Activated CD4-positive, alpha-beta T cell treated with anti-CD3 and anti-CD28 coated beads, Interleukin-2, amount 50 U/mL, for 16 hours (primary cell): ENCODE measurements around the gene ATP5MK.
"Not testable (repeated sequence)": the region's sequence is repeated elsewhere in the genome, so short reads cannot be mapped to it uniquely, and the experiment has no call there.

ENCODE experiments used
- DNase-seq: peaks from one replicate; pipeline ENCODE4 v3.0.0-alpha.2; 2020

The ATP5MK gene, protein sequence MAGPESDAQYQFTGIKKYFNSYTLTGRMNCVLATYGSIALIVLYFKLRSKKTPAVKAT

DNA sequence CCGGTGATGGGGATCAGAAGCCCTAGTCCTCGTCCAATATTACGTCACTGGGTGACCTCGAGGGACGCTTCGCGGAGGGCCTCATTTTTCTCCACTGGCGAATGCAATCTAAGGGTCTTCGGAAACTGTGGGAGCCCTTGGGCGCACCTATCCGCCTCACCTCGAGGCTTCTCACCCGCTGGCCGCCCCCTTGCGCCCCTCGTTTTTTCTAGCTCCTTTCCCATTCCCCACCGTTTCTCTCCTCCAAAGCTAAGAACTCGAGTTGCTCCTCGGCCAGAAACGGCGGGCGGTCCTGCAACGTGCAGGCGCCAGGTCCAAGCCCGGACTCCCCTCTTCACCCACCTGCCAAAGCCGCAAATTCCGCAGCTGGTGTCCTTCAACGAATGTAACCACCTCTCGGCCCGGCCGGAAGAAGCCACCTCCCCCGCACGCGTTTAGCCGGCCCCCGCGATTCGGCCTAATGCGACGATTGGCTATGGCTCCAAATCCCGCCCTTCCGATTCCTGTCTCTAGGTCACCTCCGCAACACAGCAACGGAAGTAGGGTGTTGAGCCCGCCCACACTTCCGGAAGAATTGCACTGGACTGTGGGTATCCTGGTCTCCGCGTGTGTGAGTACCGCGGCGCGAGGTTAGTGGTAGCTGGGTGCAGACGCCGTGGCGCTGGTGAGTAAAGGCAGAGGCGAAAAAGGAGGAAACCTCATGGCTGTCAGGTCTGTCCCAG lies at the start of gene ATP5MK, which contains the start of gene PDCD11:
Gene ATP5MK (minus strand): TSS at position 409 of the 722 bp plus-strand sequence. CDS start 4,018 bp downstream, outside the sequence.
Gene PDCD11 (plus strand): TSS at position 560 of the 722 bp plus-strand sequence. CDS start 1,801 bp downstream, outside the sequence.
- peak; percentile 99 for DNase-seq

DNA sequence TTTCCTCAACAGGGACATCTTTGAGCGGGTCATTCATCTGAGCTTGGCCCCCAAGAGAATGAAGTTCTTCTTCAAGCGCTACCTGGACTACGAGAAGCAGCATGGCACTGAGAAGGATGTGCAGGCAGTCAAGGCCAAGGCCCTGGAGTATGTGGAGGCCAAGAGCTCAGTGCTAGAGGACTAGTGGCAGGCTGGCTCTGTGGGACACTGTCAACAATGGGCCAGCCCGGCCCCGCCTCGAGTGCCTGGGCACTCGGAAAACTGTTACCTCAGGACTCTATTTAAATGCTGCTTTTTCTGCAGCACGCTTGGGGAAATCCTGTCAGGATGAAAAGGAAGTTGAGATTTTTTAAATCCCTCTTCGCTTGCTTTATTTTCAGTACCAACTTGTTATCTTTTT lies 49.1 kb upstream of the ATP5MK start:
- no peak for DNase-seq

DNA sequence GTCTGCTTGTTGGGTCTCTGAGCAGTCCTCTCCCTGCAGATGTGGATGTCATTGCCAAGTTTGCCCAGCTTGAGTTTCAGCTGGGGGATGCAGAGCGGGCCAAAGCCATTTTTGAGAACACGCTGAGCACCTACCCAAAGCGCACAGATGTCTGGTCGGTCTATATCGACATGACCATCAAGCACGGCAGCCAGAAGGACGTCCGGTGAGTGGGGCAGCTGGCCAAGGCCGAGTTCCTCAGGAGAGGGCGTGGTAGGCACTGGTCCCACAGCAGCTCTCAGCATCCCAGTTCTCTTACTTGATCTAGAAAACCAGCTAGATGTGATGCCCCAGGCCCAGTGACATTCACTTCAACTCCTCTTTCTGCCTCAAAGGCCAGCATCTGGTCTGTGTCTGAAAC lies 48.2 kb upstream of the ATP5MK start:
- no peak for DNase-seq

DNA sequence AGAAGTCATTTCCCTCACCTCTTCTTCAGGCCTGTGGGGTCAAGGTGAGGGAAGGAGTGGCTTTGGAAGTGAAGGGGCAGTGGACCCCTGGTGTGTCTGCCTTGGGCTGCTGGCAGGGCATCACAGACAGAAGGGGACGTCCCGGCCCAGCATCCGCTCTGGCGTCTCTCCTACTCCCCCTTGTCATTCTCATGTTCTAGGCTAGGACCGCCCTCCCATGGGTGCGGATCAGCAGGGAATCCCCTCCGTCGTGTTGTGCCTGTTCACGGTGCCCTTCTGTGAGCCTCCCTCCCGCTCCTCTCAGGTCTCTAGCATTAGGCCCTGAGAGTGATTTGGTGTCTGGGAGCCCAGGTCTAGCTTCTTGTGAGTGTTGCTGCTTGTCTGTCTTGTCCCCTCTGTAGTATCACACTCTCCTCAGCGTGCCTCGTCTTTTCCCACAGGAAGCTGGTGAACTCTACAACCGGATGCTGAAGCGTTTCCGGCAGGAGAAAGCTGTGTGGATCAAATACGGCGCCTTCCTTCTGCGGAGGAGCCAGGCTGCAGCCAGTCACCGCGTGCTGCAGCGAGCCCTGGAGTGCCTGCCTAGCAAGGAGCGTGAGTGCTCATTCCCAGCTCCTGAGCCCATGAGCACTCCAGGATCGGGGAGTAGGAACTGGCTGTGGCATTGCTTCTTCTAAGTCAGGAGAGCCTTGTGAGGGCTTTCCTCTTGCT lies 47.4 kb upstream of the ATP5MK start:
- no peak for DNase-seq

DNA sequence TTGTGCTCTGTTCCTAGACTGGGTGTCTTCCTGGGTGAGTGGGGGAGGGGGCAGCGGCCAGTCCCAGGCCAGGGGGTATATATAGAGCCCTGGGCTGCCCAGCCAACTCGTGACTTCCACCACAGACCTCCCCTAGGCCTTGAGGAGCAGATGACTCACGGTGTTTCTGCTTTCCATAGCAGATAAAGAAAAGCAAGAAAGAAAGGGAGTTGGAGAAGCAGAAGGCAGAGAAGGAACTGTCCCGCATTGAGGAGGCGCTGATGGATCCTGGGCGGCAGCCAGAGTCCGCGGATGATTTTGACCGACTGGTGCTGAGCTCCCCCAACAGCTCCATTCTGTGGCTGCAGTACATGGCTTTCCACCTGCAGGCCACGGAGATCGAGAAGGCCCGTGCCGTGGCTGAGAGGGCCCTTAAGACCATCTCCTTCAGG lies 45.8 kb upstream of the ATP5MK start:
- no peak for DNase-seq

DNA sequence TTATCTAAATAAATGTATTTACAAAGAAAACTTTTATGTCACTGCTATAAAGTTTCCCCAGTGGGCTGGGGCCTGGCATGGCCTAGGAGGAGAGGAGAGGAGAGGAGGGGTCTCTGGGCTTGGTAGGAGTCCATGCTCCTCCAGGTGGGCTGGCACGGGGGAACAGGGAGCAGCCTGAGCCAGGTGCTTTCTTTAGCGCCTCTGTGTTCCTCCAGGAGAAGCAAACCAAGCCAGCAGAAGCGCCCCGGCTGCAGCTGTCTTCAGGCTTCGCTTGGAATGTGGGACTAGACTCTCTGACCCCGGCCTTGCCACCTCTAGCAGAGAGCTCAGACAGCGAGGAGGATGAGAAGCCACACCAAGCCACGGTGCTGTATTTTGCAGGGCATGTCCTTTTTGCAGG lies 45.3 kb upstream of the ATP5MK start:
- DNase-seq, result no peak

DNA sequence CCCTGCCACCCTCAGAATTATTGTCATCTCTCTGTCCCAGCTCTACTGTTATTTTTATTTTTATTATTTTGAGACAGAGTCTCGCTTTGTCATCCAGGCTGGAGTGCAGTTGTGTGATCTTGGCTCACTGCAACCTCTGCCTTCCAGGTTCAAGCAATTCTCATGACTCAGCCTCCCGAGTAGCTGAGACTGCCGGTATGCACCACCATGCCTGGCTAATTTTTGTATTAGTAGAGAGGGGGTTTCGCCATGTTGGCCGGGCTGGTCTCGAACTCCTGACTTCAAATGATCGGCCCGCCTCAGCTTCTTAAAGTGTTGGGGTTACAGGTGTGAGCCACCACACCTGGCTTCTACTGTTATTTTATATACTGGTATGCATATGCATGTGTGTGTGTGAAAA lies 44.9 kb upstream of the ATP5MK start:
- DNase-seq, result no peak

DNA sequence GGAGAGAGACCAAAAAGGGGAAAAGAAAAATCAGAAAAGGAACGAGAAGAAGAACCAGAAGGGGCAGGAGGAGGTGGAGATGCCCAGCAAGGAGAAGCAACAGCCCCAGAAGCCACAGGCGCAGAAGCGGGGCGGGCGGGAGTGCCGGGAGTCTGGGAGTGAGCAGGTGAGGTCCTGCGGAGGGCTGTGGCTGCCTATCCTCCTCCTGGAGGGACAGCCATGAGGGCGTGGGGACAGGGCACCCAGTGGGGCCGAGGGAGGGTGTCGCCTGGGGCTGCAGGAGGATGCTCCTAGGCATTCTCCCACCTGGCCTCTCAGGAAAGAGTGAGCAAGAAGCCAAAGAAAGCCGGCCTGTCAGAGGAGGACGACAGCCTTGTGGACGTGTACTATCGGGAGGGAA lies 44.1 kb upstream of the ATP5MK start:
- DNase-seq, result no peak

DNA sequence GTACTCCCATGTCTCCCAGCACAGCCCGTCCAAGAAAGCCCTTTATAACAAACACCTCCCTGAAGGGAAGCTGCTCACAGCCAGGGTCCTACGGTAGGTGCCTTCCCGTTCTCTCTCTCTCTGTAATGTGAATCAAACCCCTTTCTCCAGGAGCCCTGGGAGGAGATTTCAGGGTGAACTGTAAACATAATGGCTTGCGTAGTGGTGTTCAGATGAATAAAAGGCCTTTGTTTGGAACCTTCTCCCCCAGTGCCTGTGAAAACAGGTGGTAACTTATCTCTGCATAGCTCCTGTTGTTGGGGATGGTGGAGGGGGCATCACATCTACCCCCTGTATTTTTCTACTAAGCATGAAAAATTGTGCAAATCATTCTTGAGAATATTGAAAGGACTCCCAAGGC lies 43.5 kb upstream of the ATP5MK start:
- no peak for DNase-seq

DNA sequence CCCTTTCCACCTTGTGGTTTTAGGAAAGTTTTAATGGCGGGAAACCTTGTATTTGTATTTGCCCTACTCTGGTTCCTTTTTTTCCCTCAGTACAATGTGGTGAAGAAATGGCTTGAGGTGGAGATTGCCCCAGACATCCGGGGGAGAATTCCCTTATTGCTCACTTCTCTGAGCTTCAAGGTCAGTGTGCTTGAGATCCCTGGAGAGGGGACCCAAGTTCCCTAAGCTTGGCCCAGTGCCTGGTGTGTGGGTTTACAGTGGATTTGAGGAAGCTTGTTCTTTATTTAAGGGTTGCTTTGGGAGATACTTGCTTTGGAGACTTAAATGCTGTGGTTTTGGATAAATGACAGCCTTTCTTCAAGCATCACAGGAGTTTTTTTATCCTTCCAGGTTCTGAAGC lies 37.6 kb upstream of the ATP5MK start:
- no peak for DNase-seq

DNA sequence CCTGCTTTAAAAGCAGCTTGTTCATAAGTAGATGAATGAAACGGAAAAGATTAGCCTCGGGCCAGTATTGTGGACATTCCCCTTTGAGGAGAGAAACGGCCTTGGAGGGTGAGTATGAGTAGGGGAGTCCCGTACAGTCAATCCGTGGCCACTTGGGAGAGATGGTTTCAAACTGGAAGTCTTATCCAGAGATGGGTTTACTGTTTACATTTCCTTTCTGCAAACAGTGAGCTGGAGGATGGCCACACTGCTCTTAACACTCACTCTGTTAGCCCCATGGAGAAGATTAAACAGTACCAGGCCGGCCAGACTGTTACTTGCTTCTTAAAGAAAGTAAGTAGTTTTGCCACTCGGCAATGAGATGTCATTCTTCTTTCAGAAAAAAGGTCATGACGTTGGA lies 35.6 kb upstream of the ATP5MK start:
- no peak for DNase-seq

DNA sequence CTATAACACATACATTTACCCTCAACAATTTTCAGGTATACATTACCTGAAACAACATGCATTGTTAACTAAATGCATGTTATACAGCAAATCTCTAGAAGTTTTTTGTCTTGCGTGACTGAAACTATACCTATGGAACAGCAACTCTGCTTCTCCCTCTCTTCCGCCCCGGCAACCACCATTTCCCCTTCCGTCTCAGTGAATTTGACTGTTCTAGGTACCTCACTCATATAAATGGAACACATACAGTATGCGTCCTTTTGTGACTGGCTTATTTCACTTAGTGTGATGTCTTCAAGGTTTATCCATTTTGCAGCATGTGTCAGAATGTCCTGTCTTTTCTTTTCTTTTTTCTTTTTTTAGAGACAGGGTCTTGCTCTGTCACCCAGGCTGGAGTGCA lies 33.4 kb upstream of the ATP5MK start:
- peak; percentile 45 for DNase-seq

DNA sequence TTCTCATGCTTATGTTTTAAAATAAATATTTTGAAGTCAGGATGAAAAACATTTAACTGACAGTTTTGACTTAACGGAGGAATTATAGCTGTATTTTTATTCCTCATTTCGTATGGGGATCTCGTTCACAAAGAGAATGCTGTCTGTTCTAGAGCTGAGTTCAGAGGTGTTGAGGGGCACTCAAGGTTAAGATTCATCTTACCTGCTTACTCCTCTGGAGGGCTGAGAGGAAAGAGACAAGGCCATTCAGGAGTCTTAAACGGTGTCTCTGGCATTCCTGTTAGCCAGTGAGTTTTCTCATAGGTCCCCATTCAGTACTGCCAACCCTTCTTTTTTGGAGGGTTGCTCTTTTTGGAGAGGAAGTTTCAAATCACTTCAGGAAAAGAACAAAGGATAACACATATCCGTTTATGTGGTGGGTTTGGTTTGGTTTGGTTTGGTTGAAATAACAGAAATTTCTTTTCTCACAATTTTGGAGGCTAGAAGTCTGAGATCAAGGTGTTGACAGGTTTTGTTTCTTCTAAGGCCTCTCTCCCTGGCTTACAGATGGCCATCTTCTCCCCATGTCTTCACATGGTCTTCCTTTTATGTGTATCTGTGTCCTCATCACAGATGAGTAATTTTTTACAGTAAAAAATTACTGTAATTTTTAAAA lies 32.8 kb upstream of the ATP5MK start:
- DNase-seq, result no peak

DNA sequence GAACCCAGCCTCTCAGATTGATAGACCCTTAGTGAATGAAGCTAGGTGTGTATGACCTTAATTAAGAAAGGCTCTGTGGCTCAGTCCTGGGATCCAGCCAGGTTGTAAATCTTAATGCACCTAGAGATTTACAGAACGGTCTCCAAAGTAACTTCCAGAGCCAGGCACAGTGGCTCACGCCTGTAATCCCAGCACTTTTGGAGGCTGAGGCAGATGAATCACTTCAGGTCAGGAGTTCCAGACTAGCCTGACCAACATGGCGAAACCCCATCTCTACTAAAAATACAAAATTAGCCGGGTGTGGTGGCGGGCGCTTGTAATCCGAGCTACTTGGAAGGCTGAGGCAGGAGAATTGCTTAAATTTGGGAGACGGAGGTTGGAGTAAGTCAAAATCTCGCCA lies 31.6 kb upstream of the ATP5MK start:
- DNase-seq, result no peak

DNA sequence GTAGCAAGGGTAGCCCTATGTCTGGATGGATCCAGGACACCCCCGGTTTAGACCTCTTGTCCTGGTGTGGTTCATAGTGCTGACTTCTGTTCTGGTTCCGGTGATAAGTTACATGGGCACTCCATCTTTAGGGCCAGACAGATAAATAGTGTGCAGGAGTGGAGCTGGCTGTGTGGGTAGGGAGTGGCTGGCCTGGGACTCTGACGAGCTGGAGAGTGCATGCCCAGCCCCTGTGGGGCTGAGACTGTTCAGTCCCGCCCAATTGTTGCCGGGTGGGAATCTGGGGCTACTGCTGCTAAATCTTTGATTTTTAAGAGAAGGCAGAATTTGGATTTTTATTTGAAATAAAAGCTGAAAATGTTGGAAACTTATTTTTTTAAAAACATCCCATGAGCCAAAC lies 27.5 kb upstream of the ATP5MK start:
- DNase-seq, result no peak

DNA sequence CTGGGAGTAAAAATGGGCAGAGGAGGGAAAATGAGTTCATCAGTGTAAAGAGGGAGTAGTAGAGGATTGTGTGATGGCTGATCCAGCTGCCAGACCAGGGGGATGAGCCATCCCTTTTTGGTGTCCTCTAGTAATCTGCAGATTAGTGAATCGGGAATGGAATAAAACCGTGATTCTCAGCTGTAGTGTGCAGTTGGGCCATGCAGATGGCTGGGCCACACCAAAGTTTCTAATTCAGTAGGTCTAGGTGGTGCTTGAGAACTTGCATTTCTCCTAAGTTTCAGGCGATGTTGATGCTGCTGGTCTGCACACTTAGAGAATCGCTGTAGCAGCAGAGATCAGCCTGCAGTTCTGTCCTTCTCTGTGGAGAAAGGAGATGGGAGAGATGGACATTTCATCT lies 22.8 kb upstream of the ATP5MK start:
- DNase-seq, result no peak

DNA sequence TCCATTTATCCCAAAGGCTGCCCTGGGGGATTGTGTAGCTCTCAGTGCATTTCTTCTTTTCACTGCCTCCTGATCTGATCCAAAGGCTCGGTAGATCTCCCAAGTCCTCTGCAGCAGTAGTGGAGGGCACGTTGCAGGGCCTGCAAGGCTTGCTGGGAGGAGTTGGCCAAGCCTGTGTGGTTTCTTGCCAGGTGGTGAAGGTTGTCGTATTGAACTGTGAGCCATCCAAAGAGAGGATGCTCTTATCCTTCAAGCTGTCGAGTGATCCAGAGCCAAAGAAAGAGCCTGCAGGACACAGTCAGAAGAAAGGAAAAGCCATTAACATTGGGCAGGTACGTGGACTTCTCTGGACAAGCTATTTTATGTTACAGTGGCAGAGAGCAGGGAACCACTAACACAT lies 21.3 kb upstream of the ATP5MK start:
- no peak for DNase-seq

DNA sequence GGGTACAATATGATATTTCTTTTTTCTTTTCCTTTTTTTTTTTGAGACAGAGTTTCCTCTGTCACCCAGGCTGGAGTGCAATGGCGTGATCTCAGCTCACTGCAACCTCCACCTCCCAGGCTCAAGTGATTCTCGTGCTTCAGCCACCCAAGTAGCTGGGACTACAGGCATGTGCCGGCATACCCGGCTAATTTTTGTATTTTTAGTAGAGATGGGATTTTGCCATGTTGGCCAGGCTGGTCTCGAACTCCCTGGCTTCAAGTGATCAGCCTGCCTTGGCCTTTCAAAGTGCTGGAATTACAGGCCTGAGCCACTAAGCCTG lies 20.8 kb upstream of the ATP5MK start:
- not testable (repeated sequence) for DNase-seq

DNA sequence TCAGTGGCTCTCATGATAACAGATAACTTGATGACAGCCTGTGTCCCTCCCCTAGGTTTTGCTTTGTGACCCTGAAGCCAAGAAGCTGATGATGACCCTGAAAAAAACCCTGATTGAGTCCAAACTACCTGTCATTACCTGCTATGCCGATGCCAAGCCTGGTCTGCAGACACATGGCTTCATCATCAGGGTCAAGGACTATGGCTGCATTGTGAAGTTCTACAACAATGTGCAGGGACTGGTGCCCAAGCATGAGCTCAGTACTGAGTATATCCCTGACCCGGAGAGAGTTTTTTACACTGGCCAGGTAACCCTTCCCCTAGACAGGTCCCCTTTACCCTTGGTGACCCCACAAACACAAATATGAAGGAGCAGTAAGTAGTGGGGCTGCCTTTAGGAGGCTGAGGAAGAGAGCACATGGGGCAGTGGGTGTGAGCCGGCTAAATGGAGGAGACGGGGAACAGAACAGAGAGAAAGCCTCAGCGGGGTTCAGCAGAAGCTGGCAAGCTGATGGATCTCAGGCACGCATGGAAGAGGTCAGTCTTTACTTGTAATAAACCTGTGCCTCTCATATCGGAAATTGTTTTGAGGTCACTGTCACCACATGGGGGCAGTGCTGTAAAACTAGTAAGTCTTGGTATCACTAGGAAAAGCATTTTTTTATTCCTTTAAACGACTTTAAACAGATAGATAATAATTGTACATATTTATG lies 20.3 kb upstream of the ATP5MK start:
- peak; percentile 49 for DNase-seq

DNA sequence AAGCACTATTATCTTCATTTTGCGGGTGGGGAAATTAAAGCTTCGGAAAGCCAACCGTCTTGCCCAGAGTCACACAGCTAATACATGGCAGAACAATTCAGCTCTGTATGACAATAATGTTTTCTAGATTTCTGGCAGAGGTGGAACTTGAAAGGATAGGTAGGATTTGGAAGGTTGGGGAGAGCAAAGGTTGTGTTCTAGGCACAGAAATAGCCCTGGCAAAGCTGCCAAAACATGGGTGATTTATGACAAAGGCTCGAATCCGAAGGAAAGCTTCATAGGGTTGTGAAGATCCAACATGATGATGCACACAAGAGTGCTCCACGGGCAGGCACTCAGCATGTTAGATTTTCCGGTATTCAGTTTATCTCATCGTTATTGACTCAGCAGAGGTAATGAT lies 19.3 kb upstream of the ATP5MK start:
- no peak for DNase-seq

DNA sequence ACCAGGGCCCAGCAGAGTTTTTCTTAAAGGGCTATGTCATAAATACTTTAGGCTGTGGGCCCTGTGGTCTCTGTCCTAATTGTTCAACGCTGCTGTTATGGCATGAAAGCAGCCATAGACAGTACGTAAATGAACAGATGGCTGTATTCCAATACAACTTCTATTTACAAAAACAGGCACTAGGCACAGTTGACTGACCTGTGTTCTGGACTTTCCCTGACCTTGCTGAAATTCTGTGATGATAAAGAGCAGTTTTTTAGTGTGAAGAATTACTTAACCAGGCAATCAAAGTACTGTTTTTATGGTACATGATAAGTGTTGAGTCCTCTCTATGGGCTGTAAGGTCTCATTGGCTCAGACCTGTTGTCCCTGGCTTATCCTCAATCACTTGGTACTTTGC lies 17.3 kb upstream of the ATP5MK start:
- DNase-seq, result no peak

DNA sequence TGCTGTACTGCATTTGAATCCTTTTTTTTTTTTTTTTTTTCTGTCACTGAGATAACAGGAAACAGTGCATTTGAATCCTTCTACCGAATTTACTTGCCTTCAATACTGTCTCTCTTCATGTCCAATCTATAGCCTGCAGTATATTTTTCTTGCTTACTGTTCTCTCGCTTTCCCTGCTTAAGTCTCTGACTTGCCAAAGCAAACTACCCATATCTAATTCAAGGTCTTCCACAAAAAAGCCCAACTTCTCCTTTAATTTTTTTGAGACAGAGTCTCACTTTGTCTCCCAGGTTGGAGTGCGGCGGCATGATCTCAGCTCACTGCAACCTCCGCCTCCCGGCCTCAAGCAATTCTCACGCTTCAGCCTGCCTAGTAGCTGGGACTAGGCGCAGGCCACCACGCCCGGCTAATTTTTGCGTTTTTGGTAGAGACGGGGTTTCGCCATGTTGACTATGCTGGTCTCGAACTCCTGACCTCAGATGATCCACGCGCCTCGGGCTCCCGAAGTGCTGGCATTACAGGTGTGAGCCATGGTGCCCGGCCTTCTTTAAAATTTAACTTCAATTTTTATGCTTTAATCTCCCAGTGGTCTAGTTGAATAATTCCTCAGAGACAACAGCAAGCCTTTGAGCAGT lies 1.0 kb upstream of the ATP5MK start:
- DNase-seq, result no peak

DNA sequence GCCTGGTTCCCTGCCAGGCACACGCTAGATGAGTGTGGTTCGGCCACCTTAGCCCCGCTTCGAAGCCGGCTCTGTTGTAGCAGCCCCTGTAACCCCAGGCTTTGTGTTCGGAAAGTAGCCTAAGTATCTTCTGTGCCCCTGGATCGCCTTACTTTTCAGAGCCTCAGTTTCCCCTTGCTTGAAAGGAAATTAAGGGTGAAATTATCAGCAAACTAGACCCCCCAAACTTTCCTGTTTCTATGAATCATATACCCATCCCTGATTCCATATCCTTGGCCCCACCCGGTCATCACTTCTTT lies 463 bp upstream of the ATP5MK start:
- no peak for DNase-seq
